SK-MEL-5 (cell line): ENCODE results near the gene NLRC4. TPM values are rescaled to one million over a fixed set of nuclear protein-coding genes. Genes with fewer than 3 reads are reported as not detected.

Experiments used
- DNase-seq: peaks from one replicate; pipeline ENCODE4 v3.0.0-alpha.2; 2016; ENCODE audit warnings: low read depth, low spot score
- in situ Hi-C: cut with HindIII; loops from 2 replicates; pipeline ENCODE4 v1.10.0; 2016; ENCODE audit warnings: low sequenced_read_pairs, high pct_unique_total_duplicates, low pct_unique_long_range_greater_than_20kb
- small RNA-seq, 2 experiments: library from RNA; depleted of rRNA; stranded (forward); fragments of <200 nt; gene quantifications; one replicate each; pipeline ENCODE3, GENCODE V24; 2014
- total RNA-seq: library from RNA; depleted of rRNA; stranded (reverse); fragments of >200 nt; shearing (Covaris generic); gene quantifications from 2 replicates; pipeline ENCODE4 v1.2.3, GENCODE V29; 2014; rRNA removed

NLRC4 gene
- total RNA-seq, 1 experiment from 2014 or later: 0.03 TPM

DNA sequence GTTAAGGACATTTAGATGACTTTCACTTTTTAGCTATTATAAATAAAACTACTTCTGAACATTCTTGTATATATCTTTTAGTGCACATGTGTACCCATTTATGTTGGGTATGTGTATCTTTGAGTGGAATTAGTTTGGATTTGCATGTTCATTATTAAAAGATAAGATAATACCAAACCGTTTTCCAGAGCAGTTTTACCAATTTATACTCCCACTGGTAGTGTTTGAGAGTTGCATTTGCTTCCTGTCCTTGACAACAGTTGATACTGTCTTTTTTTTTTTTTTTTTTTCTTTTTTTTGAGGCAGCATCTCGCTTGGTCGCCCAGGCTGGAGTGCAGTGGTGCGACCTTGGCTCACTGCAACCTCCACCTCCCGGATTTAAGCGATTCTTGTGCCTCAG is 75.7 kb downstream of the NLRC4 start:
- in situ Hi-C loops: no loop called here
- DNase-seq: no peak

DNA sequence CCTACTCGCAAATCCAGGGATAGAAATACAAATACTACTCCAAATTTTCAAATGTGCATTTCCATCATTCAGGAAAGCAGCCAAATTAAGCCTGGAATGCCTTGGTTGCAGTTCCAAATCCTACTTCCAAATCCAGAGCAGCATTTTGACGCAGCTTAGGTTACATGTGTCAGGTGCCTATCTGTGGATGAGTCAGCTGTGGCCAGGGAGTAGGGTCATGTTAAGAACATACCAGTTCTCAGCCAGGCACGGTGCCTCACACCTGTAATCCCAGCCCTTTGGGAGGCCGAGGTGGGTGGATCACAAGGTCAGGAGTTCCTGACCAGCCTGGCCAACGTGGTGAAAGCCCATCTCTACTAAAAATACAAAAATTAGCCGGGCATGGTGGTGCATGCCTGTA is 82.0 kb downstream of the NLRC4 start:
- no peak for DNase-seq

More for the DNA sequence above, 82.0 kb downstream of the NLRC4 start:
- in situ Hi-C loops: no loop called here

Small RNA genes lying within 50 kb of the gene (small RNA-seq; reads per million reads assigned to genes)
- gene RNU6-647P: 0 to 0.10 reads per million in 2 experiments

Other genes starting within 250 kb of the NLRC4 start
- gene DPY30, start 225.1 kb downstream of the NLRC4 start, total RNA-seq: 96.3 and 110 TPM in 2 replicates
- 23.0 and 29.0 TPM in 2 replicates for gene SPAST, start 201.3 kb downstream of the NLRC4 start, total RNA-seq
- gene SLC30A6, start 99.0 kb downstream of the NLRC4 start, total RNA-seq: 37.3 and 40.3 TPM in 2 replicates
- 68.0 and 68.9 TPM in 2 replicates for gene YIPF4, start 13.0 kb upstream of the NLRC4 start, total RNA-seq
- gene BIRC6, start 92.1 kb upstream of the NLRC4 start, total RNA-seq: 86.9 and 88.3 TPM in 2 replicates